ENCODE measurements around the gene FREM3.

DNA sequence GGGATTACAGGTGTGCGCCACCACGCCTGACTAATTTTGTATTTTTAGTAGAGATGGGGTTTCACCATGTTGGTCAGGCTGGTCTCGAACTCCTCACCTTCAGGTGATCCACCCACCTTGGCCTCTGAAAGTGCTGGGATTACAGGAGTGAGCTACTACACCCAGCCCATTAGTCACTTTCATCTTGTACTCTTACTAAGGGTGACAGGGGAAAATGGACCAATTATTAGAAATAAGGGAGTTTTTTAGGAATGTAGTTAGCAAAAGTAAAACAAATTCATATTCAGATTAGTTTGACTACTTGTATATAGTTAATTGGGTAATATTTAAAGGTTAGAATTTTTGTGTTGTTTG lies 160.8 kb downstream of the FREM3 start:
- TF ChIP-seq, protein P1, sequence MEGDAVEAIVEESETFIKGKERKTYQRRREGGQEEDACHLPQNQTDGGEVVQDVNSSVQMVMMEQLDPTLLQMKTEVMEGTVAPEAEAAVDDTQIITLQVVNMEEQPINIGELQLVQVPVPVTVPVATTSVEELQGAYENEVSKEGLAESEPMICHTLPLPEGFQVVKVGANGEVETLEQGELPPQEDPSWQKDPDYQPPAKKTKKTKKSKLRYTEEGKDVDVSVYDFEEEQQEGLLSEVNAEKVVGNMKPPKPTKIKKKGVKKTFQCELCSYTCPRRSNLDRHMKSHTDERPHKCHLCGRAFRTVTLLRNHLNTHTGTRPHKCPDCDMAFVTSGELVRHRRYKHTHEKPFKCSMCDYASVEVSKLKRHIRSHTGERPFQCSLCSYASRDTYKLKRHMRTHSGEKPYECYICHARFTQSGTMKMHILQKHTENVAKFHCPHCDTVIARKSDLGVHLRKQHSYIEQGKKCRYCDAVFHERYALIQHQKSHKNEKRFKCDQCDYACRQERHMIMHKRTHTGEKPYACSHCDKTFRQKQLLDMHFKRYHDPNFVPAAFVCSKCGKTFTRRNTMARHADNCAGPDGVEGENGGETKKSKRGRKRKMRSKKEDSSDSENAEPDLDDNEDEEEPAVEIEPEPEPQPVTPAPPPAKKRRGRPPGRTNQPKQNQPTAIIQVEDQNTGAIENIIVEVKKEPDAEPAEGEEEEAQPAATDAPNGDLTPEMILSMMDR (IDR thresholded peaks at IDR 0.05), result no peak
- no peak for TF ChIP-seq POLR2A (IDR thresholded peaks at IDR 0.05)
